DND-41 (cell line): ENCODE measurements around the gene ZNF662.

Experiments
- ATAC-seq: fragments of 200-7000 bp; cut with Tn5 transposase; 3 replicates; pipeline ENCODE4 v1.9.1; 2021; ENCODE audit warnings: low read depth; ENCODE audit not compliant: insufficient read depth
- DNase-seq: peaks from one replicate; pipeline ENCODE4 v3.0.0-alpha.2; 2020
- H2AFZ ChIP-seq: 2 replicates; pipeline ENCODE4 v1.6.0; 2012; ENCODE audit warnings: low read depth, low read length
- H3K27ac ChIP-seq: 2 replicates; pipeline ENCODE4 v1.5.1; 2012; ENCODE audit warnings: low read length, inconsistent platforms
- H3K27me3 ChIP-seq: fragments of 200-600 bp; sonication (generic); 2 replicates; pipeline ENCODE4 v1.6.0; 2012; ENCODE audit warnings: low read length, mild to moderate bottlenecking, inconsistent platforms; ENCODE audit not compliant: insufficient read depth, poor library complexity
- H3K36me3 ChIP-seq: 2 replicates; pipeline ENCODE4 v1.5.1; 2012; ENCODE audit warnings: low read length, inconsistent platforms; ENCODE audit not compliant: insufficient read depth
- H3K4me1 ChIP-seq: 2 replicates; pipeline ENCODE4 v1.5.1; 2012; ENCODE audit warnings: mild to moderate bottlenecking, low read length; ENCODE audit not compliant: insufficient read depth
- H3K4me2 ChIP-seq: 2 replicates; pipeline ENCODE4 v1.6.0; 2012; ENCODE audit warnings: mild to moderate bottlenecking, moderate library complexity, low read length, inconsistent platforms; ENCODE audit not compliant: insufficient read depth
- H3K4me3 ChIP-seq, 2 experiments: fragments of 200-600 bp in 1 of 2; shearing (Covaris generic) in 1 of 2; 2 replicates each; pipeline ENCODE4 v1.5.1; 2012 to 2016; ENCODE audit warnings: inconsistent platforms in 2 of 2, low read length in 2 of 2, mild to moderate bottlenecking in 2 of 2, low read depth in 1 of 2, moderate library complexity in 1 of 2
- H3K79me2 ChIP-seq: 2 replicates; pipeline ENCODE4 v1.6.0; 2012; ENCODE audit warnings: low read length, inconsistent platforms; ENCODE audit not compliant: insufficient read depth
- H3K9ac ChIP-seq: 2 replicates; pipeline ENCODE4 v1.6.0; 2012; ENCODE audit warnings: low read depth, mild to moderate bottlenecking, inconsistent platforms, low read length, moderate library complexity
- H3K9me3 ChIP-seq: 2 replicates; pipeline ENCODE4 v1.5.1; 2012; ENCODE audit warnings: low read length, moderate library complexity, mild to moderate bottlenecking, inconsistent platforms; ENCODE audit not compliant: insufficient read depth, severe bottlenecking
- H4K20me1 ChIP-seq: 2 replicates; pipeline ENCODE4 v1.6.0; 2012; ENCODE audit warnings: low read length; ENCODE audit not compliant: insufficient read depth
- EZH2 ChIP-seq: IDR thresholded peaks from 3 replicates; pipeline ENCODE4 v1.6.1; 2012; ENCODE audit warnings: borderline replicate concordance, low read depth, mild to moderate bottlenecking, moderate library complexity, low read length, inconsistent platforms; ENCODE audit not compliant: severe bottlenecking
- TF ChIP-seq, protein P1 (sequence below): IDR thresholded peaks from 2 replicates; pipeline ENCODE4 v1.5.1; 2012; ENCODE audit warnings: borderline replicate concordance, low read length, moderate library complexity, mild to moderate bottlenecking; ENCODE audit not compliant: poor library complexity, severe bottlenecking; ENCODE audit errors: extremely low read depth

ZNF662 gene

GRCh38 chr3:42887084-42887483 lies 18.9 kb upstream of the ZNF662 start:
- H3K4me3 ChIP-seq, result no peak overlapping the region
- no peaks in the 10 kb centered on the region for H3K36me3 ChIP-seq
- peaks cover 2% of the 10 kb centered on the region for H3K27me3 ChIP-seq
- no peak overlapping the region for H3K9ac ChIP-seq
- TF ChIP-seq, protein P1, sequence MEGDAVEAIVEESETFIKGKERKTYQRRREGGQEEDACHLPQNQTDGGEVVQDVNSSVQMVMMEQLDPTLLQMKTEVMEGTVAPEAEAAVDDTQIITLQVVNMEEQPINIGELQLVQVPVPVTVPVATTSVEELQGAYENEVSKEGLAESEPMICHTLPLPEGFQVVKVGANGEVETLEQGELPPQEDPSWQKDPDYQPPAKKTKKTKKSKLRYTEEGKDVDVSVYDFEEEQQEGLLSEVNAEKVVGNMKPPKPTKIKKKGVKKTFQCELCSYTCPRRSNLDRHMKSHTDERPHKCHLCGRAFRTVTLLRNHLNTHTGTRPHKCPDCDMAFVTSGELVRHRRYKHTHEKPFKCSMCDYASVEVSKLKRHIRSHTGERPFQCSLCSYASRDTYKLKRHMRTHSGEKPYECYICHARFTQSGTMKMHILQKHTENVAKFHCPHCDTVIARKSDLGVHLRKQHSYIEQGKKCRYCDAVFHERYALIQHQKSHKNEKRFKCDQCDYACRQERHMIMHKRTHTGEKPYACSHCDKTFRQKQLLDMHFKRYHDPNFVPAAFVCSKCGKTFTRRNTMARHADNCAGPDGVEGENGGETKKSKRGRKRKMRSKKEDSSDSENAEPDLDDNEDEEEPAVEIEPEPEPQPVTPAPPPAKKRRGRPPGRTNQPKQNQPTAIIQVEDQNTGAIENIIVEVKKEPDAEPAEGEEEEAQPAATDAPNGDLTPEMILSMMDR, result no peak
- no peak for TF ChIP-seq EZH2
- H3K79me2 ChIP-seq, result no peaks in the 10 kb centered on the region
- ATAC-seq, result no peak
- H2AFZ ChIP-seq, result no peak overlapping the region
- no peaks in the 10 kb centered on the region for H3K4me1 ChIP-seq
- no peaks in the 10 kb centered on the region for H3K9me3 ChIP-seq
- DNase-seq, result no peak
- no peak overlapping the region for H3K27ac ChIP-seq
- H4K20me1 ChIP-seq, result no peaks in the 10 kb centered on the region
- H3K4me2 ChIP-seq, result no peak overlapping the region

DNA sequence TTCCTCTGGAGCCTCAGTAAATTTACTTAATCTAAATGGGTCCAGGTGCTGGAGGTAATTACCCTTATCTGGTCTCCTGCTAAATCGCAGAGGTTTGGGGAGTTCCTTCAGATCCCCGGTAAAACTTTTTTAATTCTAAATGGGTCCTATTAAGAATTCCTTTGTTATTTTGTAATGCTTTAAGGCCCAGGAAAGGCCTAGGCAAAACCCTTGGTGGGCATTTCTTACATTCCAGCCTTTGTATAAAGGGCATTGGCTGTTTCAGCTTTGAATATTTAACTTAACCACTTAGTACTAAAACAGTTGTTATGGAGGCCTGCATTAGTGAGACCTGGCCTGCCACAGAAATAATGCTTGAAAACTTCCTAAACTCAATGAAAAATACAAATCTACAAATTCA lies 14.9 kb upstream of the ZNF662 start:
- H3K4me3 ChIP-seq, result no peak overlapping the region
- ATAC-seq, result no peak

DNA sequence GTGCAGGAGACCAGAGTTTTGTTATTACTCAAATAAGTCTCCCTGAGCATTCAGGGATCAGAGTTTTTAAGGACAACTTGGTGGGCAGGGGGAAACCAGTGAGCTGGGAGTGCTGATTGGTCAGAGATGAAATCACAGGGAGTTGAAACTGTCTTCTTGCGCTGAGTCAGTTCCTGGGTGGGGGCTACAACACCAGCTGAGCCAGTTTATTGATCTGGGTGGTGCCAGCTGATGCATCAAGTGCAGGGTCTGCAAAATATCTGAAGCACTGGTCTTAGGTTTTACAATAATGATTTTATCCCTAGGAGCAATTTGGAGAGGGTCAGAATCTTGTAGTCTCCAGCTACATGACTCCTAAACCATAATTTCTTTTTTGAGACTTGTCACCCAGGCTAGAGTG lies 13.8 kb upstream of the ZNF662 start:
- TF ChIP-seq, protein P1, result no peak
- TF ChIP-seq EZH2, result no peak
- peaks cover 2% of the 10 kb centered on the region for H3K27me3 ChIP-seq
- no peaks in the 10 kb centered on the region for H4K20me1 ChIP-seq
- no peaks in the 10 kb centered on the region for H3K36me3 ChIP-seq
- no peak overlapping the region for H3K4me2 ChIP-seq
- DNase-seq, result no peak
- H3K4me1 ChIP-seq, result no peaks in the 10 kb centered on the region
- H3K79me2 ChIP-seq, result no peaks in the 10 kb centered on the region
- no peak overlapping the region for H3K4me3 ChIP-seq
- H3K9ac ChIP-seq, result no peak overlapping the region
- ATAC-seq, result no peak
- H2AFZ ChIP-seq, result no peak overlapping the region
- no peaks in the 10 kb centered on the region for H3K9me3 ChIP-seq
- no peak overlapping the region for H3K27ac ChIP-seq

More for the DNA sequence above, 14.9 kb upstream of the ZNF662 start:
- H3K27me3 ChIP-seq, result peaks cover 2% of the 10 kb centered on the region
- H3K9me3 ChIP-seq, result no peaks in the 10 kb centered on the region
- H3K79me2 ChIP-seq, result no peaks in the 10 kb centered on the region
- no peaks in the 10 kb centered on the region for H4K20me1 ChIP-seq
- H3K27ac ChIP-seq, result no peak overlapping the region
- TF ChIP-seq EZH2, result no peak
- H3K9ac ChIP-seq, result no peak overlapping the region
- no peak for DNase-seq
- no peak overlapping the region for H3K4me2 ChIP-seq
- no peaks in the 10 kb centered on the region for H3K4me1 ChIP-seq
- no peak overlapping the region for H2AFZ ChIP-seq
- no peaks in the 10 kb centered on the region for H3K36me3 ChIP-seq

GRCh38 chr3:42892807-42893206 lies 13.1 kb upstream of the ZNF662 start:
- Histone ChIP-seq H3K9ac (no peak overlapping the region), H3K27me3 (peaks cover 2% of the 10 kb centered on the region), H3K79me2 (no peaks in the 10 kb centered on the region), H3K9me3 (no peaks in the 10 kb centered on the region), H4K20me1 (no peaks in the 10 kb centered on the region), H3K4me2 (no peak overlapping the region), H2AFZ (no peak overlapping the region), H3K4me1 (no peaks in the 10 kb centered on the region), H3K36me3 (no peaks in the 10 kb centered on the region), H3K4me3 (no peak overlapping the region), H3K27ac (no peak overlapping the region)
- ATAC-seq, result no peak
- TF ChIP-seq, protein P1, result no peak
- TF ChIP-seq EZH2, result no peak
- no peak for DNase-seq
